Limb (tissue), 2 donors: ENCODE results near the gene CEP104.

Experiments used
- DNase-seq, 2 donors: peaks; one replicate each; pipeline ENCODE4 v3.0.0-alpha.2; 2016; ENCODE audit errors: extremely low spot score in 2 of 2

CEP104 gene

DNA sequence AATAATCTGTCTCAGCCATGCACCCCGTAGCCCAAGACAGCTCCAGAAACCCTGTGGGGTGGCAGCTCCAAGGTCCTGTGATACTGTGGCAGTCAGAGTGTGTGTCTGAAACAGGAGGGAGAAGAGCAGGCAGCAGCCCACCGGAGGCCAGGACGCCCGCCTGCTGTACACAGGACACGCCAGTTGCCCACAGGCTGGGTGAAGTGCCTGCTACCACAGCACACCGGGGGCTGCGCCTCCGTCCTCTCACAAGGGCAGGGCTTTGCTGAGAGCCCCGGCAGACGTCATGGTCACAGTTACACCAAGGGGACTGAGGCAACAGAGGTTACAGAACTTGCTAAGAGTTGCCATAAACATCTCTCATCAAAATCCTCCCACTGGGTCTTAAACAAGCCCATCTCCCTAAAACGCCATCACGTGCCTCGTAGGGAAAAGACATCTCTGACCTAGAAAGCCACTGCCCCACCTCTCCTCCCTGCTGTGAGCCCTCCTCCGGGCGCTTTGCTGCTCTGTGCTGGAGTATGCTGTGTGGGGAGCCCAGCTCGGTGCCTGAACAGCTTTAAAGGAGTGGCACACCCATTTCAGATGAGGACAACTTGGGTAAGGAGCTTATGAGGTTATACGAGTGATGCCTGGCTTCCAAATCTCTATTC is 37.7 kb upstream of the CEP104 start:
- DNase-seq = no peak

GRCh38 chr1:3893190-3893589 is 36.2 kb upstream of the CEP104 start:
- DNase-seq = no peak

GRCh38 chr1:3892748-3893147 is 35.7 kb upstream of the CEP104 start:
- DNase-seq = no peak

DNA sequence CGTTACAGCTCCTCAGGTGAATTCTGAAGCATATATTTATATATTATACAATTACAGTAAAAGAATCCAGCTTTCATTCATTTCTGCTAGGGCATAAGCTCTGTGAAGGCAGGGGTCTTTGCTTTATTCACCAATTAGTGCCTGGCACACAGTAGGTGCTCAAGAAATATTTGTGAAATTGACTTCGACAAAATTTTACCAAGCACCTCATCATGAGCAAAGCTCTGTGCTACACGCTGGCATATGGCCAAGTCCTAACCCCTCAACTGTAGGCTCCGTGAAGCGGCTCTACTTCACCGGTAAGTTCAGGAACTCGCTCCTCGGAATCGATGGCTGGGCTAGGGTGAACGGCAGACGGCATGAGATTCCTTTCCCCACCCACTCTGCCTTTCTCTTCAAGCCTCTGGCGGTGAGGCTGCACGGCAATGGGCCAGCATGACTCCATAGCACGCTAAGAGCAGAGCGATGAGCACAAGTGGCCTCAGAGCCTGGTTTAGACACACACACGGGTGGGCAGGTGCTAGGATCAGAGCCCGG is 34.4 kb upstream of the CEP104 start:
- DNase-seq = no peak

DNA sequence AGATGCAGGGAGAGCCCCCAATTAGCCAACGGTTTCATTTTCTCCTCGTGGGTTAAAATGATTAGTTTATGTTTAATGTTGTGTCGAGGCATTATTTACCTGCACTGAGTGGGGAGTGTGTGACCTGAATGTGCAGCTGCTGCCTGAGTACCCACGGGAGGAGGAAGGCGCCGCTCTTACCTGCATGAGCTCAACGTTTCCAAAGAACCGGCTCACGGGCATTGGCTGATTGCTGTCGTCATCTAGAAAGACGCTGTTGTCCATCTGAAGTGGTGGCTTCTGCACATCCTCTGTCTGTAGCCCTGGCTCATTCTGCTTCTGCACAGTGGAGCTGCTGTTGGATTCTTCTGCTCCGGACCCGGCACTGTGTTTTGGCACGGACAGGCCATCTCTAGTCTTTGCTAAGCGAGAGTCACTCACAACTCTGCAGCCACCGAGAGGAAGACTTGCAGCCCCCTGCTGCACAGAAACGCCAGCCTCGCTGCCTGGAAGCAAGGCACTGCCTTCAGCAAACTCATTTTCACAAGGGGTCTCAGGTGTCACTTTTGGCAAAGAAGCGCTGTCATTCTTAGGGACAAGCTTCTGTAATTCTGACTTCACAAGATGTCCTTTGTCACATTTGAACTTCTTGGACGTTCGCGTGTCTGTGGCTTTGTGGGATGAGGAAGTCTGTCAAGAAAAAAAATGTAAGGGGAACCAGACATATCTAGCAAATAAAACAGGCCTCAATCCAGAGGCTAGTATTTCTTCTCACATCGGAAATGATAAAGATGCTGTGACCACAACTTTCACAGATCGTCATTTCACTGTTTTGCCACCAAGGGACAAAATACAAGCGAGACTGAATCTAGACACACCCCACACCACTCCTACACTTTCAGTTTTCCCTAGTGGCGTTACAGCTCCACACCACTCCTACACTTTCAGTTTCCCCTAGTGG is 33.6 kb upstream of the CEP104 start:
- no peak for DNase-seq

DNA sequence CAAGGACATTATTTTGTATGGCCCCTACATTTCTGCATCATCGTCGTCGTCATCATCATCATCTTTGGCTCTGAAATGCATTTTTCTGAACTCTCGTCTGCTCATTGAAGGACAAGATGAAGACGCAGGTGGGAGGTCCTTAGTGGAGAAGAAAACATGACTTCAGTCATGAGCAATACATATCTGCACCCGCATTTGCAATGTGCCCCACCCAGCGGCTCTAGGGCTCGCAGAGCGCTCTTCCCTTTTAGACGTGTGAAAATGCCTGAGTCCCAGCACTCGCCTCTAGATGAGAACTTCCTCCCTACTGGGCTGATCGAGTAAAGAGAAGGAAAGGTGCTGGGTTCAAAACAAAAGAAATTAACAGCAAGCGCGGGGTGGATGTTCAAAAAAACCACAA is 32.9 kb upstream of the CEP104 start:
- no peak for DNase-seq

DNA sequence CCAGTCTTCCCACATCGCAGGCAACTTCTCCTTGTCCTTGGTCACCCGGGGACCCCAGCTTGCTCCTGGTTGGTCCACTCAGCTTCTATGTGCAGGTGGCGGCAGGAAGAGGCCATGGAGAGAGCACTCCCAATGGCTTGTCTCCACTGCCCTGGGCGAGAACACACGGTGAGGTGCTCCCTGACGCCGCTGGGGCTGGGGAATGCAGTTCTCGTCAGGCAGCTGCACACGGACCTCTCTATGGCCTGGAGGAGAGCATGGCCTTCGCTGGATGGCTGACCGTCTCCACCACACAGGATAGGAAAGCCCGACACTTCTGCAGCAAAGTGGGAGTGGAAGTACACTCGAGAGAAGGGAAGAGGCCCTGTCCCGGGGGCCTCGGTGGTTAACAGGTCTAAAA is 31.3 kb upstream of the CEP104 start:
- DNase-seq = no peak

- no peak for DNase-seq
These were observed 29.7 kb upstream of the CEP104 start for GRCh38 chr1:3886691-3887090.

DNA sequence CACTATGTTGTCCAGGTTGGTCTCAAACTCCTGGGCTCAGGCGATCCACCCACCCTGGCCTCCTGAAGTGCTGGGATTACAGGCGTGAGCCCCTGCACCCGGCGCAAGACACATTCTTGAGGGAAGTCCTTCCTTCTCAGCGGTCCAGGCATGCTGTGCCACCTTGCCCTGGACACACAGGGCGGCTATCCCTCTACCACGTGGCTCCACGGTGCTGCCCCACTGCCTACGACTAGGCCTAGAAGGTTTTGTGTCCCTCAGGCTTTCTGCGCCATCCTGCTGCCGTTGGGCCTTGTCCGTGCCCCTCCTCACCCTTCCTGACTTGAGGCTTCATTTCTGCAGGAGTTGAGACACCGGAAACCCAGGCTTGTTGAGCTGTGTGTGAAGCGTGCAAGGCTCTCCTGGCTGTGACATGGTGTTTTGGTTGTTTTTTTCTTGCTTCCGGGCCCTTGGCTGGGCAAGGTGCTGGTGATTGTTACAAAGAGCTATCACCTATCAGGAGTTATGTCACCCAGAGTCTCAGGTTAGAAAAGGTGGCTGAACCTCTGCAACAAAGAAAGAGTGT is 29.2 kb upstream of the CEP104 start:
- no peak for DNase-seq

GRCh38 chr1:3885611-3886010 is 28.6 kb upstream of the CEP104 start:
- DNase-seq = no peak

DNA sequence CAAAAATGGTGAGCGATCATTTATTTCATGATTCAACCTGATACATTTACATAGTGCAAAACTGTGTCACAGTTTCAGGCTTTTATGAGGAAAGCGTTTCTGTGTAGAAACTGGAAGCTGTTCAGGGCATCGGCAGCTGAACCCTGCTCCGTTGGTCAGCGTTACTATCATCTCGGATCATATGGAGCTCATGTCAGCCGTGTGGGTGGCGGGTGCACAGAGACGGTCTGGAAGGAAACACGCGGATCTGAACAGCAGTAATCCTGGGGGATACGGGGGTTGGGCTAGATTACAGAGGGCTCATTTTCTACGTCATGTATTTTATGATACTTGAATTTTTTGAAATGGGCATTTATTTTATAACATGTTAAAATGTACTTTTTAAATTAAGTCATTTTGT is 28.0 kb upstream of the CEP104 start:
- DNase-seq = no peak

GRCh38 chr1:3883194-3883925 is 26.3 kb upstream of the CEP104 start:
- DNase-seq = no peak

DNA sequence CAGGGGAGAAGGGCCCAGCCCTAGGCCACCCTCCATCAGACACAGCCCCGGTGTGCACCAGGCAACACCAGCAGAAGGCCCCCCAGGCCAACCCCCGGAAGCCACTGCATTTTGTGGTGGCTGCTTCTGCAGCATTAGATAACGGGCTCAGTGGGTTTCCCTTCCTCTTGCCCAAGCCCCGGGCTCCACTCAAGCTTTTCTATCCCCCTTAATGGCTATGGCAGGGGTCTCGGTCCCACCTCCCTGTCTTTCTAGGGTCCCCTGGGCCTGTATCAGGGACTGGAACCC is 24.1 kb upstream of the CEP104 start:
- DNase-seq = no peak

- no peak for DNase-seq
These were observed 23.6 kb upstream of the CEP104 start for GRCh38 chr1:3880429-3881192.

DNA sequence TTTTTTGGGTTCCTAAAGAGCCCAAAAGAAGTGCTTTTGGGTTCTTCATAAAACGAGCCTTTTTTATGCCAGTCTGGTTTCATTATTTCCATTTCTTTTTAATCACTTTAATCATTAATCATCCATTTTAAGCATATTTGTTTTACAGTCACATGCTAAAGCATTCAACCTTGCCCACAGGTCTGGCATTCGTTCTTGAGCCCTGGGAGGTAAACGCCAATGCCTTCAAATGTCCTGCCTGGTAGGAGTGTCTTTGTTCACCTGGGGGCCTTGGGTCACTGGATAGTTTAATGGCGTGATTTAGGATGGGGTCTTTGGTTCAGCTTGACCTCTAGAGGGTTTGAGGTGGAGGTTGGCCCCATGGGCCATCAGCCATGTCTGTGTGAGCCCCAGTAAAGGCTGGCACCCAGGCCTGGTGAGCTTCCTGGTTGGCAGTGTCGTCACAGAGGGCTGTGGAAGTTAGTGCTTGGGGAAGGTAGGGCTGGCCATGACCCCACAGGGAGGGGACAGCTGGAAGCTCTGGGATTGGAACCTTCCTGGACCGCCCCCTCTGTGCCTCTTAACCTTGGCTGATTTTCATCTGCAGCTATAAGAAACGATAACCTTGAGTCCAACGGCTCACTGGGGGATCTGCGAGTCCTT is 22.9 kb upstream of the CEP104 start:
- DNase-seq = no peak

- no peak for DNase-seq
These were observed 22.1 kb upstream of the CEP104 start for GRCh38 chr1:3879099-3879498.

DNA sequence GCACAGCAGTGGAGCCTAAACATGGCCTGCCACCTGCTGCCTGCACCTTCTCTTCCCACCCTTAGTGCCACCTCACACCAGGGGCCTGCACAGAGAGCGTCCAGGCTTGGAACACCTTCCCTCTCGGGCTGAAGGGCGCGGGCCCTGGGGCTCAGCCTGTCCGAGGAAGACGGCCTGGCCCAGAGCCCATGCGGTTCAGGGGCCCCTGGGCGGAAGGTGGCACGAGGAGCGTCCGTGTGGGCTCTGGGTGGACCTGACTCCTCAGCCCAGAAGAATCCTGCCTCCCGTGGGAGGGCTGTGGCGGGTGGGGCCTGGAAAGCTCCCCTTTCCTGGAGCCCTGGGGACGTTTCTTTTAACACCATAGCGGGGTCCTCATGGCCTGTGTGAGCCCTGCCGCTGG is 19.7 kb upstream of the CEP104 start:
- DNase-seq = no peak

- DNase-seq = no peak
These were observed 17.7 kb upstream of the CEP104 start for GRCh38 chr1:3874736-3875135.

DNA sequence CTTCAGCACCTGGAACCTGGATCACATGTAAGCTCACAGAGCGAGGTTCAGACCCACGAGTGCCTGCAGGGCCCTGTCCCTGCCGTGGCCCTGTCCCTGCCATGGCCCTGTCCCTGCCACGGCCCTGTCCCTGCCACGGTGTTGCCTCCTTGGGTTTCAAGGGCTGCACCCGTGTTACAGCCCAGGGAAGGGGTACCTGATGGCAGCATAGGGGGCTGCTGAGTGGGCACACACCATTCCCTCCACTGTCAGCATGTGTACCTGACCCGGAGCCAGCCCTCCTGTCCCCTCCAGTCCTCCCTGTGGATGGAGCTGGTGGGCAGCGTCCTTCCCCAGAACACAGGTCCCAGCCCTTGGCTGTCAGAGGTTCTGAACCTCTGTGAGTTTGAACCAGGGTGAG is 15.5 kb upstream of the CEP104 start:
- no peak for DNase-seq

GRCh38 chr1:3871451-3871805 is 14.4 kb upstream of the CEP104 start:
- DNase-seq = no peak
